ENCODE data around the gene C19orf81. TPM values are rescaled to one million over a fixed set of nuclear protein-coding genes. Genes with fewer than 3 reads are reported as not detected.
A peak's percentile ranks its signal among the peaks of the same experiment; 100 is the strongest.

Gene C19orf81
- not detected in 2 replicates for total RNA-seq (2021)
- Bru-seq, nascent RNA, result not detected
- not detected for BruChase-seq, experiment 1, labeled RNA remaining after a 2-hour chase
- BruChase-seq, experiment 2, labeled RNA remaining after a 6-hour chase, result percentile 4 among the genes with signal in this experiment
- long read RNA-seq, result 0 reads

- no TSS peak for BruUV-seq (replicated peaks)
- no peaks in the 10 kb centered on the region for H3F3A ChIP-seq (ENCODE audit: insufficient read depth, low read depth)
- H3K9me3 ChIP-seq (ENCODE audit: insufficient read depth, low read depth), result no peaks in the 10 kb centered on the region; the same call in 1 of the 2 replicates
- CTCF ChIA-PET, result no interaction called here
- no peak within 1 kb of the TSS for H3K27ac ChIP-seq
- H3K4me3 ChIP-seq, result no peak within 1 kb of the TSS
- no peak for DNase-seq
- H4K20me1 ChIP-seq (ENCODE audit: insufficient read depth), result no peaks in the 10 kb centered on the region
- no peaks in the 10 kb centered on the region for H3K79me2 ChIP-seq (ENCODE audit: low read depth)
- H3K36me3 ChIP-seq (ENCODE audit: low read depth), result no peaks in the 10 kb centered on the region
- no peaks in the 10 kb centered on the region for H3K9me2 ChIP-seq (ENCODE audit: insufficient read depth)
- H2AFZ ChIP-seq, result no peak within 1 kb of the TSS
- no peaks in the 10 kb centered on the region for H3K4me1 ChIP-seq (replicated peaks; ENCODE audit: insufficient read depth)
- POLR2A ChIA-PET (ENCODE audit: unreplicated experiment), result interaction anchor here (0.7 kb wide), 2 partner anchors 348 to 866 kb away, joined by 6 read pairs; no protein-coding TSS in a partner anchor
- intact Hi-C loops (cut with micrococcal nuclease; ENCODE audit: unreplicated experiment), result no loop called here
- peaks cover 86% of the 10 kb centered on the region for H3K27me3 ChIP-seq (ENCODE audit: insufficient read depth, low read depth)
- no peak within 1 kb of the TSS for H3K4me2 ChIP-seq
- TF ChIP-seq, protein P1, sequence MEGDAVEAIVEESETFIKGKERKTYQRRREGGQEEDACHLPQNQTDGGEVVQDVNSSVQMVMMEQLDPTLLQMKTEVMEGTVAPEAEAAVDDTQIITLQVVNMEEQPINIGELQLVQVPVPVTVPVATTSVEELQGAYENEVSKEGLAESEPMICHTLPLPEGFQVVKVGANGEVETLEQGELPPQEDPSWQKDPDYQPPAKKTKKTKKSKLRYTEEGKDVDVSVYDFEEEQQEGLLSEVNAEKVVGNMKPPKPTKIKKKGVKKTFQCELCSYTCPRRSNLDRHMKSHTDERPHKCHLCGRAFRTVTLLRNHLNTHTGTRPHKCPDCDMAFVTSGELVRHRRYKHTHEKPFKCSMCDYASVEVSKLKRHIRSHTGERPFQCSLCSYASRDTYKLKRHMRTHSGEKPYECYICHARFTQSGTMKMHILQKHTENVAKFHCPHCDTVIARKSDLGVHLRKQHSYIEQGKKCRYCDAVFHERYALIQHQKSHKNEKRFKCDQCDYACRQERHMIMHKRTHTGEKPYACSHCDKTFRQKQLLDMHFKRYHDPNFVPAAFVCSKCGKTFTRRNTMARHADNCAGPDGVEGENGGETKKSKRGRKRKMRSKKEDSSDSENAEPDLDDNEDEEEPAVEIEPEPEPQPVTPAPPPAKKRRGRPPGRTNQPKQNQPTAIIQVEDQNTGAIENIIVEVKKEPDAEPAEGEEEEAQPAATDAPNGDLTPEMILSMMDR (conservative IDR thresholded peaks at IDR 0.05), result no peak
- TF ChIP-seq EZH2 (IDR thresholded peaks at IDR 0.05; ENCODE audit: low read depth), result no peak
Measured at GRCh38 chr19:50649433-50650391, at the start of gene C19orf81. Gene C19orf81, plus strand, starts transcription at chr19:50649445. Its CDS starts 0 bp downstream, at chr19:50649445.

DNA sequence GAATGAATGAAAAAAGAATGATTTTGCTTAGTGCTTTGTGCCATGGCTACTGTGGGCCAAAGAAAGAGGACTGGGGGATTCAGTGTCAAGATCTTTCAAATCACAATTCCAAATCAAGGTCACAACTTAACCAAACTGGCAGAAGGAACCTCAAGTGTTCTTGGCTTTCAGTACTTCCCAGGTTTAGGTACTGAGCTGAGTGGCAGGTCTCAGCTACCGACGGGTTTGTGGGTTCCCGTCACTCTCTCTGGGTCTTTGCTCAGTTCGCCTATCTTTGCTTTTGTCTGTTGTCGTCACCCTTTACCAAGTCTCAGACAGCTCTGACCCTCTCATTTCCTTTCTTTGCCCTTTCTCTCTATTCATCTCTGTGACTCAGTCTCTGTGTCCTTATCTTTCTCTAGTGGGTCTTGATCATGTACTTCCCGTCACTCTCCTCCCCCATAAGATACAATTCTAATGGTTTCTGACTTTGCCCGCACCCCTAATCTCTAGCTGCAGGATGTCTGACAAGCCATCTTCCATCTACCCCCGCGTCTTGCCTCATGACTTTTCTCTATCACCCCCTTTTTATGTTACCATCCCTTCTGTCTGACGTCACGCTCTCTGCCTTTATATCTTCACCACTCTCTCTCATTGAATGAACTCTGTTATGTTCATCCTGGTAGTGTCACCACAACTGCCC, 47.7 kb upstream of the C19orf81 start:
- no peak overlapping the region for H3K4me2 ChIP-seq
- BruUV-seq (replicated peaks), result no TSS peak
- no peaks in the 10 kb centered on the region for H3K36me3 ChIP-seq (ENCODE audit: low read depth)
- no peak overlapping the region for H3K4me3 ChIP-seq
- ChIA-PET POLR2A (ENCODE audit: unreplicated experiment) (no interaction called here), CTCF (no interaction called here)
- DNase-seq, result no peak
- intact Hi-C loops (cut with micrococcal nuclease; ENCODE audit: unreplicated experiment), result no loop called here
- no peak overlapping the region for H3K27ac ChIP-seq
- no peaks in the 10 kb centered on the region for H3F3A ChIP-seq (ENCODE audit: insufficient read depth, low read depth)
- H3K4me1 ChIP-seq (replicated peaks; ENCODE audit: insufficient read depth), result no peaks in the 10 kb centered on the region
- no peaks in the 10 kb centered on the region for H3K9me2 ChIP-seq (ENCODE audit: insufficient read depth)
- H3K27me3 ChIP-seq (ENCODE audit: insufficient read depth, low read depth), result peaks cover 59% of the 10 kb centered on the region
- no peak overlapping the region for H2AFZ ChIP-seq
- H3K79me2 ChIP-seq (ENCODE audit: low read depth), result no peaks in the 10 kb centered on the region
- H4K20me1 ChIP-seq (ENCODE audit: insufficient read depth), result no peaks in the 10 kb centered on the region
- no peak for TF ChIP-seq EZH2 (IDR thresholded peaks at IDR 0.05; ENCODE audit: low read depth)
- TF ChIP-seq, protein P1 (conservative IDR thresholded peaks at IDR 0.05), result no peak
- H3K9me3 ChIP-seq (ENCODE audit: insufficient read depth, low read depth), result no peaks in the 10 kb centered on the region

GRCh38 chr19:50602089-50602422, 47.2 kb upstream of the C19orf81 start:
- BruUV-seq (replicated peaks), result no TSS peak
- Histone ChIP-seq H3K79me2 (ENCODE audit: low read depth) (no peaks in the 10 kb centered on the region), H3K4me1 (replicated peaks; ENCODE audit: insufficient read depth) (no peaks in the 10 kb centered on the region), H3K4me3 (no peak overlapping the region), H4K20me1 (ENCODE audit: insufficient read depth) (no peaks in the 10 kb centered on the region), H3K9me3 (ENCODE audit: insufficient read depth, low read depth) (no peaks in the 10 kb centered on the region), H3F3A (ENCODE audit: insufficient read depth, low read depth) (no peaks in the 10 kb centered on the region), H3K36me3 (ENCODE audit: low read depth) (no peaks in the 10 kb centered on the region), H3K9me2 (ENCODE audit: insufficient read depth) (no peaks in the 10 kb centered on the region), H3K27ac (no peak overlapping the region), H3K4me2 (no peak overlapping the region), H3K27me3 (ENCODE audit: insufficient read depth, low read depth) (peaks cover 58% of the 10 kb centered on the region), H2AFZ (no peak overlapping the region)
- POLR2A ChIA-PET (ENCODE audit: unreplicated experiment), result no interaction called here
- no peak for DNase-seq
- TF ChIP-seq, protein P1 (conservative IDR thresholded peaks at IDR 0.05), result no peak
- TF ChIP-seq EZH2 (IDR thresholded peaks at IDR 0.05; ENCODE audit: low read depth), result no peak
- intact Hi-C loops (cut with micrococcal nuclease; ENCODE audit: unreplicated experiment), result no loop called here
- CTCF ChIA-PET, result no interaction called here
